ENCODE data around the gene SPSB1. TPM values are rescaled to one million over a fixed set of nuclear protein-coding genes. Genes with fewer than 3 reads are reported as not detected.

SPSB1 gene
- total RNA-seq, 1 donor from 2014 or later: 17.6 TPM

DNA sequence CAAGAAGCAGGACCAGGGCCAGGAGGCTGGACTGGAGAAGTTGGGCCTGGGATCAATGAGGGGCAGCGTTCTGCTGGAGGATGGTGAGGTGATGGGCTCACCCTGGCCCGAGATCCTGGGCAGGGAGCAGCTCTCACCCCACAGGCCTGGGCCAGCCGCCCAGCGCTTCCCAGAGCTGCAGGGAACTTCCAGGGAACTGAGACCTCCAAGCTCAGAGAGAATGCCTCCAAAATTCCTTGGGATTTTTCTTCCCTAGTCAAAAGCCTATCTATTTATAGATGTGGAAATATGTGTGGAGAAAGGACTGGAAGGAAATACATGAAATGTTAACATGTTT lies 121.2 kb downstream of the SPSB1 start:
- Histone ChIP-seq H3K36me3 (ENCODE audit: control insufficient read depth, insufficient read depth, low read length) (no peaks in the 10 kb centered on the region), H3K27me3 (ENCODE audit: control insufficient read depth, insufficient read depth, low read length) (no peaks in the 10 kb centered on the region), H3K4me3 (ENCODE audit: low read depth, low read length) (no peak overlapping the region)
- DNase-seq (ENCODE audit: low read depth): no peak
- no peak for FAIRE-seq
- TF ChIP-seq, protein P1, sequence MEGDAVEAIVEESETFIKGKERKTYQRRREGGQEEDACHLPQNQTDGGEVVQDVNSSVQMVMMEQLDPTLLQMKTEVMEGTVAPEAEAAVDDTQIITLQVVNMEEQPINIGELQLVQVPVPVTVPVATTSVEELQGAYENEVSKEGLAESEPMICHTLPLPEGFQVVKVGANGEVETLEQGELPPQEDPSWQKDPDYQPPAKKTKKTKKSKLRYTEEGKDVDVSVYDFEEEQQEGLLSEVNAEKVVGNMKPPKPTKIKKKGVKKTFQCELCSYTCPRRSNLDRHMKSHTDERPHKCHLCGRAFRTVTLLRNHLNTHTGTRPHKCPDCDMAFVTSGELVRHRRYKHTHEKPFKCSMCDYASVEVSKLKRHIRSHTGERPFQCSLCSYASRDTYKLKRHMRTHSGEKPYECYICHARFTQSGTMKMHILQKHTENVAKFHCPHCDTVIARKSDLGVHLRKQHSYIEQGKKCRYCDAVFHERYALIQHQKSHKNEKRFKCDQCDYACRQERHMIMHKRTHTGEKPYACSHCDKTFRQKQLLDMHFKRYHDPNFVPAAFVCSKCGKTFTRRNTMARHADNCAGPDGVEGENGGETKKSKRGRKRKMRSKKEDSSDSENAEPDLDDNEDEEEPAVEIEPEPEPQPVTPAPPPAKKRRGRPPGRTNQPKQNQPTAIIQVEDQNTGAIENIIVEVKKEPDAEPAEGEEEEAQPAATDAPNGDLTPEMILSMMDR (IDR thresholded peaks at IDR 0.05; ENCODE audit: insufficient read depth, low read length, severe bottlenecking): no peak

DNA sequence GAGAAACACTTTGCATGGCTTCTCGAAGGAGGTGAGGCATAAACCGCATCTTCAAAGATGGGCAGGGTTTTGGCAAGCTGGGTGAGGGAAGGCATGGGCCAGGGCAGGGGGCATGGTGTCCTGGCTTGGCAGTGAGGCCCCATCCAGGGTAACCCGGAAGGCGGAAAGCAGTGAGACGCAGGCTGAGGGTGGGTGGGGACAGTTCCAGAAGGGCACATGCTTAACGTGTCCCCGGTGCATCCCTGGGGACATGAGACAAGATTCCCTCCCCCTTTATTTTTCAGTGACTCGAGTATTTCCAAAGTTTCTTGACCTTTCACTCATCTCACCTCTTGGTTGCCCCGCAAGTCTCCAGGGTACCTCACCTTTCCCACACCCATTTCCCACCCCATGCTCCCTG lies 123.8 kb downstream of the SPSB1 start:
- DNase-seq (ENCODE audit: low read depth): no peak

DNA sequence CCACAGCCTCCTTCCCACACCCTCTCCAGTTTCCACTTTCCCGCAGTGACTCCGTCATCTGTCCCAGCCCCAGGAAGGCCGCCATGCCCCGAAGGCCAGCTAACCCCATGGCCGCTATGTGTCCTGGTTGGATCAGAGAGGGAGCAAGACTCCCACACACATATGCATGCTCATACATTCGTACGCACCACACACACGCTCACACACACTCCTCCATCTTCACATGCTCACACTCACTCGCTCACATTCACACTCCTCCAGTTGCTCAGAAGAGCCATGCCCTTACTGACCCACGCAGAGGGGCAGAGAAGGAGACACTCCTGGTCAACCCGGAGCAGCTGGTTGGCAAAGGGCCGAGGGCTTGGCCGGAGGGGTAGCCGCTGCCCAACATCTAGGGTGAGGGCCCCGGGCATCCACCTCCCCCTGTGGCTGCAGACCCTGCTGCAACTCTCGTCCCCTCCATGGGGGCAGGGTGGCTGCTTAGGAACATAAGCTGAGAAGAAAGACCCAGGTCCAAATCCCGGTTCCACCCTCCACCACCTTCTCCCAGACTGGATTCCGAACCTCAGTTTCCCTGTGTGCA lies 124.3 kb downstream of the SPSB1 start:
- peak; percentile 7 for FAIRE-seq
- no peaks in the 10 kb centered on the region for H3K27me3 ChIP-seq (ENCODE audit: control insufficient read depth, insufficient read depth, low read length)
- no peaks in the 10 kb centered on the region for H3K36me3 ChIP-seq (ENCODE audit: control insufficient read depth, insufficient read depth, low read length)
- DNase-seq (ENCODE audit: low read depth): no peak
- TF ChIP-seq, protein P1 (IDR thresholded peaks at IDR 0.05; ENCODE audit: insufficient read depth, low read length, severe bottlenecking): no peak
- no peak overlapping the region for H3K4me3 ChIP-seq (ENCODE audit: low read depth, low read length)

More for the DNA sequence above, 123.8 kb downstream of the SPSB1 start:
- Histone ChIP-seq H3K4me3 (ENCODE audit: low read depth, low read length) (no peak overlapping the region), H3K36me3 (ENCODE audit: control insufficient read depth, insufficient read depth, low read length) (no peaks in the 10 kb centered on the region), H3K27me3 (ENCODE audit: control insufficient read depth, insufficient read depth, low read length) (no peaks in the 10 kb centered on the region)
- FAIRE-seq: no peak
- TF ChIP-seq, protein P1 (IDR thresholded peaks at IDR 0.05; ENCODE audit: insufficient read depth, low read length, severe bottlenecking): no peak

DNA sequence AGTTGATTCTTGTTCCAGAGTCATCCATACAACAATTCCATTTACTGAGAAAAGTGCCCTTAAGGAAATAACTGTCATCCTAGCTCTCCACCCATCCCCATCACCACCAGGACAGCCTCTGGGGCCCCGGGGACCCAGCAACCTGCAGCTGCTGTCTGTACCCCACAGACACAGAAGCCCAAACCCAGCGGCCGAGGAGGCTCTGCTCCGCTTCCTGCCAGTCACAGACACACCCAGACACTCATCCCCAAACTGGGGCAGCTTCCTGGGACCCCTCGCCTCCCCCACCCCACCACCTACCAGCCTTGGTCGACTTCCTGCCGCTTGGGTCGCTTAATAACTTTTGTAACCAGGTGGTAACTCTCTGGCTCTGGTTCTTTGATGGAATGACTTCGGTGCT lies 125.0 kb downstream of the SPSB1 start:
- no peaks in the 10 kb centered on the region for H3K27me3 ChIP-seq (ENCODE audit: control insufficient read depth, insufficient read depth, low read length)
- DNase-seq (ENCODE audit: low read depth) (no peak), FAIRE-seq (no peak)
- H3K36me3 ChIP-seq (ENCODE audit: control insufficient read depth, insufficient read depth, low read length): no peaks in the 10 kb centered on the region
- no peak overlapping the region for H3K4me3 ChIP-seq (ENCODE audit: low read depth, low read length)
- TF ChIP-seq, protein P1 (IDR thresholded peaks at IDR 0.05; ENCODE audit: insufficient read depth, low read length, severe bottlenecking): no peak

DNA sequence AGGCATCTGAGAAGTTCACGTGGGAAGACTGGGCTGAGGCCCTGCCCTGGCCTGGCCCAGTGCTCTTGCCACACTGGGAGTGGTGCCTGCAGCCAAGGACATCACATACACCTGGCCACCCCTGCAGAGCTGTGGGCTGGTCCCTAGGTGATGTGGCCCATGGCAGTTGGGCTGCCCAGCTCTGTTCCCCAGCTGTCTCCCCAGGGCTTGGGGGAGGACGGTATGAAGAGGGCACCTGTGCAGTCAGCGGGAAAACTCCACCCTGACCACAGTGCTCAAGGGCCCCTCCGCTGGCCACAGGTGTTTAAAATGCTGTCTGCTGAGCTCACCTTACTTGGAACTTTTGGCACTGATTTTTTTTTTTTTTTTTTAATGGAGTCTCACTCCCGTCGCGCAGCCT lies 126.2 kb downstream of the SPSB1 start:
- FAIRE-seq (no peak), DNase-seq (ENCODE audit: low read depth) (no peak)
- Histone ChIP-seq H3K36me3 (ENCODE audit: control insufficient read depth, insufficient read depth, low read length) (no peaks in the 10 kb centered on the region), H3K27me3 (ENCODE audit: control insufficient read depth, insufficient read depth, low read length) (no peaks in the 10 kb centered on the region), H3K4me3 (ENCODE audit: low read depth, low read length) (no peak overlapping the region)
- TF ChIP-seq, protein P1 (IDR thresholded peaks at IDR 0.05; ENCODE audit: insufficient read depth, low read length, severe bottlenecking): no peak

Other genes starting within 250 kb of the SPSB1 start
- under 0.01 and 0.26 TPM in 2 replicates for gene SLC2A5, start 223.3 kb upstream of the SPSB1 start, total RNA-seq
- 44.0 and 69.6 TPM in 2 replicates for gene GPR157, start 163.8 kb upstream of the SPSB1 start, total RNA-seq
- 5.5 and 9.9 TPM in 2 replicates for gene H6PD, start 58.1 kb upstream of the SPSB1 start, total RNA-seq
- gene SLC25A33, start 246.6 kb downstream of the SPSB1 start, total RNA-seq: 4.7 and 9.5 TPM in 2 replicates